GM23338 (cell line): ENCODE results near the gene GPHN. TPM values are rescaled to one million over a fixed set of nuclear protein-coding genes. Genes with fewer than 3 reads are reported as not detected.
A peak's percentile ranks its signal among the peaks of the same experiment; 100 is the strongest.

Experiments
- ATAC-seq: fragments of 200-7000 bp; cut with Tn5 transposase; 3 replicates; pipeline ENCODE4 v1.9.1; 2020
- DNase-seq: peaks from one replicate; pipeline ENCODE4 v3.0.0-alpha.2; 2015; ENCODE audit warnings: low spot score
- H2AFZ ChIP-seq: fragments of 200-600 bp; sonication (generic); 2 replicates; pipeline ENCODE4 v1.8.0; 2016; ENCODE audit warnings: antibody characterized with exemption, mild to moderate bottlenecking, moderate library complexity
- H3F3A ChIP-seq: fragments of 200-600 bp; sonication (generic); replicated peaks from 2 replicates; pipeline ENCODE4 v1.8.0; 2017; ENCODE audit warnings: antibody characterized with exemption, mixed run types, low read depth
- H3K27ac ChIP-seq: fragments of 200-600 bp; sonication (generic); 2 replicates; pipeline ENCODE4 v1.6.1; 2016; ENCODE audit warnings: low read depth
- H3K27me3 ChIP-seq: fragments of 200-600 bp; sonication (generic); 2 replicates; pipeline ENCODE4 v1.8.0; 2016; ENCODE audit warnings: mild to moderate bottlenecking, mixed run types, moderate library complexity; ENCODE audit not compliant: insufficient read depth
- H3K36me3 ChIP-seq: fragments of 200-600 bp; sonication (generic); 2 replicates; pipeline ENCODE4 v1.8.0; 2016; ENCODE audit warnings: mild to moderate bottlenecking; ENCODE audit not compliant: insufficient read depth
- H3K4me1 ChIP-seq: fragments of 200-600 bp; sonication (generic); 2 replicates; pipeline ENCODE4 v1.8.0; 2016; ENCODE audit warnings: mild to moderate bottlenecking, moderate library complexity; ENCODE audit not compliant: insufficient read depth
- H3K4me2 ChIP-seq: fragments of 200-600 bp; sonication (generic); 2 replicates; pipeline ENCODE4 v1.7.1; 2017; ENCODE audit warnings: mixed run types
- H3K4me3 ChIP-seq: fragments of 200-600 bp; sonication (generic); 2 replicates; pipeline ENCODE4 v1.6.1; 2016; ENCODE audit warnings: mixed run types
- H3K79me2 ChIP-seq: fragments of 200-600 bp; sonication (generic); replicated peaks from 2 replicates; pipeline ENCODE4 v1.8.0; 2017; ENCODE audit warnings: mild to moderate bottlenecking; ENCODE audit not compliant: insufficient read depth
- H3K9me2 ChIP-seq: fragments of 200-600 bp; sonication (generic); 2 replicates; pipeline ENCODE4 v1.8.0; 2017; ENCODE audit not compliant: insufficient read depth
- H4K20me1 ChIP-seq: fragments of 200-600 bp; sonication (generic); replicated peaks from 2 replicates; pipeline ENCODE4 v1.8.0; 2017; ENCODE audit warnings: mild to moderate bottlenecking; ENCODE audit not compliant: insufficient read depth
- H3K27ac Mint-ChIP-seq: 2 replicates; pipeline ENCODE4 v1.8.0; 2020; ENCODE audit warnings: inconsistent platforms, mild to moderate bottlenecking, moderate library complexity, mixed read lengths
- H3K27me3 Mint-ChIP-seq: 3 replicates; pipeline ENCODE4 v1.8.0; 2022; ENCODE audit warnings: low read depth, mild to moderate bottlenecking, moderate library complexity, mixed read lengths, inconsistent platforms; ENCODE audit not compliant: insufficient read depth, poor library complexity
- H3K36me3 Mint-ChIP-seq: 3 replicates; pipeline ENCODE4 v1.8.0; 2021; ENCODE audit warnings: low read depth, mild to moderate bottlenecking, inconsistent platforms, moderate library complexity, mixed read lengths
- H3K4me1 Mint-ChIP-seq: 3 replicates; pipeline ENCODE4 v1.8.0; 2020; ENCODE audit warnings: mild to moderate bottlenecking, inconsistent platforms, mixed read lengths
- H3K4me3 Mint-ChIP-seq: 3 replicates; pipeline ENCODE4 v1.8.0; 2021; ENCODE audit warnings: moderate library complexity, mild to moderate bottlenecking, inconsistent platforms, mixed read lengths
- H3K9me3 Mint-ChIP-seq: 3 replicates; pipeline ENCODE4 v1.8.0; 2020; ENCODE audit warnings: moderate library complexity, mild to moderate bottlenecking, inconsistent platforms, mixed read lengths
- CREB1 ChIP-seq: fragments of 250-450 bp; sonication (Bioruptor Pico); IDR thresholded peaks from 2 replicates; pipeline ENCODE4 v1.5.0; 2020; ENCODE audit warnings: low read depth, mild to moderate bottlenecking, moderate library complexity
- CTCF ChIP-seq, 2 experiments: fragments of 200-600 bp in 1 of 2; sonication (generic) in 1 of 2; conservative IDR thresholded peaks; 2 replicates each; pipeline versions ENCODE4 v1.5.1 to v1.6.1; 2016 to 2017; ENCODE audit warnings: antibody characterized with exemption in 2 of 2, low read depth in 2 of 2, mild to moderate bottlenecking in 2 of 2, moderate library complexity in 1 of 2
- EZH2 ChIP-seq: fragments of 200-600 bp; sonication (generic); IDR thresholded peaks from one replicate; pipeline ENCODE4 v1.8.0; 2017; ENCODE audit warnings: antibody characterized with exemption, mild to moderate bottlenecking, low read depth; ENCODE audit not compliant: unreplicated experiment
- REST ChIP-seq: IDR thresholded peaks from one replicate; pipeline ENCODE4 v1.6.1; 2018; ENCODE audit warnings: antibody characterized with exemption; ENCODE audit not compliant: unreplicated experiment
- STAT1 ChIP-seq: IDR thresholded peaks from one replicate; pipeline ENCODE4 v1.6.1; 2016; ENCODE audit warnings: antibody characterized with exemption; ENCODE audit not compliant: unreplicated experiment
- polyA plus RNA-seq: library from polyadenylated mRNA; unstranded; fragments of >200 nt; fragmentation: Nextera tagmentation; extraction: Ambion mirVana; gene quantifications from 2 replicates; pipeline ENCODE4 v1.2.1, GENCODE V29; 2016
- total RNA-seq: library from RNA; depleted of rRNA; stranded (reverse); fragments of >200 nt; shearing (Covaris generic); gene quantifications from 2 replicates; pipeline ENCODE4 v1.2.3, GENCODE V29; 2014
- TF ChIP-seq, protein P1 (sequence below): fragments of 250-450 bp; sonication (Bioruptor Pico); IDR thresholded peaks from 2 replicates; pipeline ENCODE4 v1.5.0; 2020; ENCODE audit warnings: mild to moderate bottlenecking, moderate library complexity

The GPHN gene
- total and polyA plus RNA-seq, 2 experiments from 2014 or later: 17.6 to 20.6 TPM

GRCh38 chr14:67112344-67112743 is 604.4 kb downstream of the GPHN start:
- no peak overlapping the region for H2AFZ ChIP-seq
- no peaks in the 10 kb centered on the region for H3K27me3 ChIP-seq
- no peak for TF ChIP-seq STAT1
- TF ChIP-seq, protein P1, sequence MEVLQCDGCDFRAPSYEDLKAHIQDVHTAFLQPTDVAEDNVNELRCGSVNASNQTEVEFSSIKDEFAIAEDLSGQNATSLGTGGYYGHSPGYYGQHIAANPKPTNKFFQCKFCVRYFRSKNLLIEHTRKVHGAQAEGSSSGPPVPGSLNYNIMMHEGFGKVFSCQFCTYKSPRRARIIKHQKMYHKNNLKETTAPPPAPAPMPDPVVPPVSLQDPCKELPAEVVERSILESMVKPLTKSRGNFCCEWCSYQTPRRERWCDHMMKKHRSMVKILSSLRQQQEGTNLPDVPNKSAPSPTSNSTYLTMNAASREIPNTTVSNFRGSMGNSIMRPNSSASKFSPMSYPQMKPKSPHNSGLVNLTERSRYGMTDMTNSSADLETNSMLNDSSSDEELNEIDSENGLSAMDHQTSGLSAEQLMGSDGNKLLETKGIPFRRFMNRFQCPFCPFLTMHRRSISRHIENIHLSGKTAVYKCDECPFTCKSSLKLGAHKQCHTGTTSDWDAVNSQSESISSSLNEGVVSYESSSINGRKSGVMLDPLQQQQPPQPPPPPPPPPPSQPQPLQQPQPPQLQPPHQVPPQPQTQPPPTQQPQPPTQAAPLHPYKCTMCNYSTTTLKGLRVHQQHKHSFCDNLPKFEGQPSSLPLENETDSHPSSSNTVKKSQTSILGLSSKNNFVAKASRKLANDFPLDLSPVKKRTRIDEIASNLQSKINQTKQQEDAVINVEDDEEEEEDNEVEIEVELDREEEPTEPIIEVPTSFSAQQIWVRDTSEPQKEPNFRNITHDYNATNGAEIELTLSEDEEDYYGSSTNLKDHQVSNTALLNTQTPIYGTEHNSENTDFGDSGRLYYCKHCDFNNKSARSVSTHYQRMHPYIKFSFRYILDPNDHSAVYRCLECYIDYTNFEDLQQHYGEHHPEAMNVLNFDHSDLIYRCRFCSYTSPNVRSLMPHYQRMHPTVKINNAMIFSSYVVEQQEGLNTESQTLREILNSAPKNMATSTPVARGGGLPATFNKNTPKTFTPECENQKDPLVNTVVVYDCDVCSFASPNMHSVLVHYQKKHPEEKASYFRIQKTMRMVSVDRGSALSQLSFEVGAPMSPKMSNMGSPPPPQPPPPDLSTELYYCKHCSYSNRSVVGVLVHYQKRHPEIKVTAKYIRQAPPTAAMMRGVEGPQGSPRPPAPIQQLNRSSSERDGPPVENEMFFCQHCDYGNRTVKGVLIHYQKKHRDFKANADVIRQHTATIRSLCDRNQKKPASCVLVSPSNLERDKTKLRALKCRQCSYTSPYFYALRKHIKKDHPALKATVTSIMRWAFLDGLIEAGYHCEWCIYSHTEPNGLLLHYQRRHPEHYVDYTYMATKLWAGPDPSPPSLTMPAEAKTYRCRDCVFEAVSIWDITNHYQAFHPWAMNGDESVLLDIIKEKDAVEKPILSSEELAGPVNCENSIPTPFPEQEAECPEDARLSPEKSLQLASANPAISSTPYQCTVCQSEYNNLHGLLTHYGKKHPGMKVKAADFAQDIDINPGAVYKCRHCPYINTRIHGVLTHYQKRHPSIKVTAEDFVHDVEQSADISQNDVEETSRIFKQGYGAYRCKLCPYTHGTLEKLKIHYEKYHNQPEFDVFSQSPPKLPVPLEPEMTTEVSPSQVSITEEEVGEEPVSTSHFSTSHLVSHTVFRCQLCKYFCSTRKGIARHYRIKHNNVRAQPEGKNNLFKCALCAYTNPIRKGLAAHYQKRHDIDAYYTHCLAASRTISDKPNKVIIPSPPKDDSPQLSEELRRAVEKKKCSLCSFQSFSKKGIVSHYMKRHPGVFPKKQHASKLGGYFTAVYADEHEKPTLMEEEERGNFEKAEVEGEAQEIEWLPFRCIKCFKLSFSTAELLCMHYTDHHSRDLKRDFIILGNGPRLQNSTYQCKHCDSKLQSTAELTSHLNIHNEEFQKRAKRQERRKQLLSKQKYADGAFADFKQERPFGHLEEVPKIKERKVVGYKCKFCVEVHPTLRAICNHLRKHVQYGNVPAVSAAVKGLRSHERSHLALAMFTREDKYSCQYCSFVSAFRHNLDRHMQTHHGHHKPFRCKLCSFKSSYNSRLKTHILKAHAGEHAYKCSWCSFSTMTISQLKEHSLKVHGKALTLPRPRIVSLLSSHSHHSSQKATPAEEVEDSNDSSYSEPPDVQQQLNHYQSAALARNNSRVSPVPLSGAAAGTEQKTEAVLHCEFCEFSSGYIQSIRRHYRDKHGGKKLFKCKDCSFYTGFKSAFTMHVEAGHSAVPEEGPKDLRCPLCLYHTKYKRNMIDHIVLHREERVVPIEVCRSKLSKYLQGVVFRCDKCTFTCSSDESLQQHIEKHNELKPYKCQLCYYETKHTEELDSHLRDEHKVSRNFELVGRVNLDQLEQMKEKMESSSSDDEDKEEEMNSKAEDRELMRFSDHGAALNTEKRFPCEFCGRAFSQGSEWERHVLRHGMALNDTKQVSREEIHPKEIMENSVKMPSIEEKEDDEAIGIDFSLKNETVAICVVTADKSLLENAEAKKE (CRISPR knock-in tag): peak; percentile 68; the same call in 1 of the 2 replicates
- no peaks in the 10 kb centered on the region for H3K36me3 Mint-ChIP-seq
- no peak overlapping the region for H3K27ac ChIP-seq
- no peak overlapping the region for H3K4me3 Mint-ChIP-seq
- no peaks in the 10 kb centered on the region for H3K9me3 Mint-ChIP-seq
- H3K79me2 ChIP-seq: no peaks in the 10 kb centered on the region
- H3K4me1 Mint-ChIP-seq: peaks cover 14% of the 10 kb centered on the region
- no peaks in the 10 kb centered on the region for H3K36me3 ChIP-seq
- no peak overlapping the region for H3K27ac Mint-ChIP-seq
- no peaks in the 10 kb centered on the region for H3K27me3 Mint-ChIP-seq
- H3K4me3 ChIP-seq: no peak overlapping the region
- H4K20me1 ChIP-seq: no peaks in the 10 kb centered on the region
- DNase-seq (peak; percentile 21), ATAC-seq (peak; percentile 86)
- H3K4me1 ChIP-seq: peaks cover 7% of the 10 kb centered on the region; the same call in 1 of the 2 replicates
- H3F3A ChIP-seq: no peaks in the 10 kb centered on the region
- H3K9me2 ChIP-seq: no peaks in the 10 kb centered on the region
- no peak overlapping the region for H3K4me2 ChIP-seq

- H3K79me2 ChIP-seq: no peaks in the 10 kb centered on the region
- no peaks in the 10 kb centered on the region for H3K27me3 ChIP-seq
- TF ChIP-seq EZH2: no peak
- no peak for TF ChIP-seq REST
- no peak for TF ChIP-seq CTCF (conservative IDR thresholded peaks at IDR 0.05; ENCODE audit: low read depth in 2 of 2)
- TF ChIP-seq CREB1 (CRISPR knock-in tag): no peak
Observed at GRCh38 chr14:67127174-67127573, 619.2 kb downstream of the GPHN start.

More at GRCh38 chr14:67127174-67127573, 619.2 kb downstream of the GPHN start:
- Histone ChIP-seq H3K36me3 (no peaks in the 10 kb centered on the region), H3K27ac (no peak overlapping the region), H3F3A (no peaks in the 10 kb centered on the region), H3K4me1 (no peaks in the 10 kb centered on the region), H2AFZ (no peak overlapping the region), H3K9me2 (no peaks in the 10 kb centered on the region), H3K4me2 (no peak overlapping the region), H4K20me1 (no peaks in the 10 kb centered on the region), H3K4me3 (no peak overlapping the region)
- ATAC-seq (no peak), DNase-seq (no peak)
- Mint-ChIP-seq H3K27me3 (peaks cover 2% of the 10 kb centered on the region), H3K4me1 (peaks cover 4% of the 10 kb centered on the region), H3K36me3 (no peaks in the 10 kb centered on the region), H3K27ac (no peak overlapping the region), H3K4me3 (no peak overlapping the region), H3K9me3 (no peaks in the 10 kb centered on the region)
